Measurements from ENCODE around the gene MAPT. TPM values are rescaled to one million over a fixed set of nuclear protein-coding genes. Genes with fewer than 3 reads are reported as not detected.

MAPT gene
- total RNA-seq, 1 donor from 2014 or later, result 0.88 TPM

DNA sequence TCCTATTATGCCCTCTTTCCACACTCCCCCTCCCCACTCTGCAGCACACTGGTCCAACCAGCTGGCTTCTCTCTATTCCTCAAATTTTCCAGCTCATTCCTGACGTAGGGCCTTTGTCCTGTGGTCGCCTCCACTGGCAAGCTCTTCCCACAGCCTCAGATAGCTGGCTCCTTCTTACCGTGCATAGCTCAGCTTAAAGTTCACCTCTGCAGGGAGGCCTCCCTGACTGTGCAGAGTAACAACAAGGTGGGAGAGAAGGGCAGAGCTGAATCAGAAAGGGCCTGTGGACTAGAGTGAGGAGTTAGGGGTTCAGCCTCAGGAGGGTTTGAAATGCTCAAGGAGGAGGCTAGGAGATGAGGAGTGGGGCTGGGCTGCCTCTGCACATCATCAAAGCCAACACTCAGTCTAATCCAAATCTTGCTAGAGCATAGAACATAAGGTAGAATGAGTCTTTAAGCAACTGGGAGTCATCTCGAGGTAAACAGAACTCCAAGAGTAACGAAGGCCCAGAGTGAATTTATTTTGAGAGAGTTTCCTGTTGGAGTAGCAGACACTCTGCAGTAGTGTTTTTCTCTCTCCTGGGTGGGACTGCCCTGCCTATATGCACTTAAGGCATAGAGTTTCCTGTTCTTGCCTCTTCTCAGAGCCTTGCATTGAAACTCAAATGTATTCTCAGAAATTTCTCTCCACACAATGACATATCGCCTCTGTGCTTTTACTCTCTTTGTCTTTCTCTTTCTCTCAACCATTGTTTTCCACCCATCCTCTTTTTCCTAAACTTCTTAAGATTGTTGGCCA, 30.3 kb upstream of the MAPT start:
- ATAC-seq, result no peak

DNA sequence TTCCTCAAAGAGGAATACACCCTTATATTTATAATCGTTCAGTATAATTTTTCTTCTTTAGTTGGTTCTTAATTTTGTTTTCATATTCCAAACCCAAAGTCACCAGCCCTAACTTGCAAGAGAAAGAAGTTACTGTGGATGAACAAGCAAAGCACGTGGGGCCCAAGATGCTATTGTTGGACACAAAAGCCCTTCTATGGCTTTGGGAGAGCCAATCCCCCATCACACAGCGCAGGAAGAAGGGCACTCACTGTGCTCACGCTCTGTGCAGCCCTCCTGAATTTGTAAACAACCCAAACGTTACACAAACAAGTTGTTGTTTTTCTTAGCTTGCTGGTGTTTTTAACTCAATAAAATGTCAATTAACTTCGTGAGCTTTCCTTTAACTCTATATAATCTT, 27.2 kb upstream of the MAPT start:
- ATAC-seq, result no peak

DNA sequence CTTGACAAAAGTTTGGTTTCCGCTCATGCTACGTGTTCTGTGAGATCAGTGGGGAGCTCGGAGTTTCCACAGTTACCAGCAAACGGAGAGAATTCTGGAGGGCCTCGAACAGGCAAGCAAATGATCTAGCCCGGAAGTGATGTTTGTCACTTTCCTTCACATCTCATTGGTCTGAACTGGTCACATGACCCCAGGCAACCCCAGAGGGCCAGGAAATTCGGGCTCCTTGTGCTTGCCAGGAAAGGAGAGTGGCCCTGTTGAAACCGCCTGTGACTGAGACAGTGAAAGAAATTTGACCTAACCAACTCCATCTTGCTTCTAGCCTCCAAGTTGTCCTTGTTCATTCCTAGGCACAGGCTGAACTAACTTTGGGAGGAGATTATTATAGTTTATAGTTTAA, 26.7 kb upstream of the MAPT start:
- ATAC-seq, result no peak

DNA sequence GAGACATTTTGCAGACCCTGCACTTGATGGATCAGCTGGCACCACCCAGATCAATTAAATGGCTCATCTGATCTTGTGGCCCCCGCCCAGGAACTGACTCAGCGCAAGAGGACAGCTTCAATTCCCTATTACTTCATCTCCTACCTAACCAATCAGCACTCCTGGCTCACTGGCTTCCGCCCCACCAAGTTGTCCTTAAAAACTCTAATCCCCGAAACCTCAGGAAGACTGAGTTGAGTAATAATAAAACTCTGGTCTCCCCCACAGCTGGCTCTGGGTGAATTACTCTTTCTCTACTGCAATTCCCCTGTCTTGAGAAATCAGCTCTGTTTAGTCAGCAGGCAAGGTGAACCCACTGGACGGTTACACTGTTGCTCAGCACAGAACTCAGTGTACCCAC, 26.1 kb upstream of the MAPT start:
- ATAC-seq, result no peak

DNA sequence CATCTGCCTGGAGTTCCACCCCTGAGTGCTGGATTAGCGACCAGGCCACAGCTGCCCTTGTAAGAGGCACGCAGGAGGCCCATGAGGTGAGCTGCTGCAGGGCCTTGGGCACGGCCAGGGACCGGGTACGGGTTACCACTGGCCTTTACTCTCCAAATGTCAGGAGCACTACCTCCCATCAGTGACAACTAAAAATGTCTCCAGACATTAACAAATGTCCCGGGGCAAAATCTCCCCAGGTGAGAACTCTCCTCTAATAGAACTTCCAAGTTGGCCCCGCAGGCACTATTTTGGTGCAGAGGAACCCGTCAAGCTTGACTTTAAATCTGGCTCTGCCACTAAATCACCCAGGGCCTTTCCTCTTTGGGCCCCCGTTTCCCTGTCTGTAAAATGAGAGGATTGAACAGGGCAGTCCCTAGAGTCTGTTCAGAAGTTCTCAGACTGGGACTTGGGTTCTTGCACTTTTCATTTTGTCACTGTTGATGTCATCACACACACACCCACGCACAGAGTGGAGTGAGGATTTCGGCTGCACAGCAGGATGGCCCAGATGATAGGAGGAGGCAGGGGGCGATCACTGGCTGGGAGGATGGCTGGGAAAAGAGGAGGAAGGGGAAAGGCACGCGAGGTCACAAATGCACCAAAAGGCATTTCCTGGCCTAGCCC, 24.5 kb upstream of the MAPT start:
- ATAC-seq, result no peak

DNA sequence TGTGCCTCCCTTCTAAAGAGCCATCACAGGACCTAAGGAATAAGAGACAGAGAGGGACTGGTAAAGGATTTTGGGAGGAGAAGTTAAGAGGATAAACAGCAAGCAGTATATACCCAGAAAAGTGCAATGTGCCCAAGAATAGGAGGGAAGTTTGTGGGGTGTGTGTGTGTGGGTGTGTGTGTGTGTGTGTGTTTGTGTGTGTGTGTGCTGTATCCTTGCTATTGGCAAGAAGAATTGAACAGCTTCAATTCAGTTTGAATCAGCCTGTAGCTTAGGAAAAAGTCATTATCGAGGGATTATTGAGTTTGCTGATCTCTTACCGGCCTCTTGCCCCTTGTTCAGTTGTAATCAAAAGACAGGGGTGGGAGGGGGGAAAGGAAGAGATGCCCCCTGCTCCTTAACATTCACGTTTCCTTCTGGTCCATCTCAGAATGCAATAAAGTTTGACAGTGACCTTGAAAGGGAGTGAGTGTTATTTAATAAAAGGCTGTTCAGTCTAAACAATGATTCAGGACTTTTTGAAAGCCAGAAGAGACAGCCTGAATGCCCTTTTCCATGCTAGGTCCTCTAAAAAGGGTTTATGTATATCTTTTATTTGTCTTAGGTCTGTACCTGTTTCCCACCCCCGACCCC, 23.9 kb upstream of the MAPT start:
- ATAC-seq, result no peak

DNA sequence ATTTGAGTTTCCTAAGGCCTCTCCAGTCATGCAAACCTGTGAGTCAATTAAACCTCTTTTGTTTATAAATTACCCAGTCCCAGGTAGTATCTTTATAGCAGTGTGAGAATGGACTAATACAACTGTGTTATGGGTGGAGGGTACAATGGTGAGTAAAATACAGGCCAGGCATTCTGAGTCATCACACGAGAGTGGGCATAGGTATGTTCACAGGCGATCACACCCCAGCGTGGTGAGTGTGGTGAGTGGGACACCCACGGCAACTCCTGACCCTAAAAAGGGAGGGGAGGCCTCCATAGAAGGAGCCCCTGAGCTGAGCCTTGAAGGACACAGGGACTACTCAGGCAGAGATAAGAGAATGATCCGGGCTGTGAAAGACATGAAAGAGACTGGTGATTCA, 22.6 kb upstream of the MAPT start:
- ATAC-seq, result no peak

DNA sequence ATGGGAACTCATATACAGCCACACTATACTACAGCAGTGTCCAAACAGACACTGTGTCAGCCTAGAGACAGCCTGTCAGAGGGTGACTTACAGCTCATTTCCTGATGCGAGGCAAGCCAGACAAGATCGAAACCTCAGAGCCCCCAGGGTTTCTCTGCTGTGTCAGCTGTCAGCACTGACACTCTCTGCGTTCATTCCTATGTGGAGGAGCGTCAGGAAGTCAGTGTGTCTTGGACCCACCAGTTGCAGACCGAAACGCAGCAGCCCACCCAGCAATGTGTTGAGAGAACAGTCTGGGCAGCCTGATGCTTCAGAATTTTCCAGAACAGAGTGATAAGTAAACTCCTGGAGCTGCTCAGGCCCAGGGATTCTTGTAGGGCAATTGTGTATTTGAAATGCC, 20.6 kb upstream of the MAPT start:
- ATAC-seq, result no peak

DNA sequence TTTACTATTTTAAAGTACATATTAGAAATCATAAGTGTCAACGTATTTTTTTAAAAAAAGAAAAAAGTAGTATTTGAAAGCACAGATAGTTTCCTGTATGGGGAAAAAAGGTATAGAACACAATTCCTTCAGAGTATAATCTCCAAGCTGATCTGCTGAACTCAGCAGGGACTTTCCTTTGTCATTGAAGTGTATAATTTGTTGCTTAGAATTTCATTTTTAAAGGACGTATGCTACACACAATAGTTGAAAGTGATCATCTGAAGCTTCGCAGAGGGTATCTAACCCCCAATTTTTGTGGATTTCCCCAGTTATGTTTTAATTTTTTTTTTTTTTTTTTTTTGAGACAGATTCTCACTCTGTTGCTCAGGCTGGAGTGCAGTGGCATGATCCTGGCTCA, 20.2 kb upstream of the MAPT start:
- ATAC-seq, result no peak

DNA sequence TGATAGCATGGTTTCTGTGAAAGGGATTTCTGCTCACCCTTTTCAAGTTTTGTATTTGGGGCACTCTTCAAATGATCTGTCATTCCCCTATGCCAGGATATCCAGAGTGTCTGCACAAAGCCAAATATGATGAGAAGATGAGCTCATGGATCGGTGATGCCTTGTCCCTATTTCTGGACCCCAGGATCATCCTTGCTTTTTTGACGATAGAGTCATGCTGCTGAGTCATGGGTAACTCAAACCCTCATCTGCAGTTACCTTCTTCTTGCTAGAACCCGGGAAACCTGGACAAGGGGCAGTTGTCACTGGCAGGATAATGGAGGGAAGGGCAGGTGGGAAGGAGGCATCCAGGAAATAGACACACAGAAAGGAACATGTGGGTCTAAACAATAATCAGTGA, 17.8 kb upstream of the MAPT start:
- no peak for ATAC-seq

DNA sequence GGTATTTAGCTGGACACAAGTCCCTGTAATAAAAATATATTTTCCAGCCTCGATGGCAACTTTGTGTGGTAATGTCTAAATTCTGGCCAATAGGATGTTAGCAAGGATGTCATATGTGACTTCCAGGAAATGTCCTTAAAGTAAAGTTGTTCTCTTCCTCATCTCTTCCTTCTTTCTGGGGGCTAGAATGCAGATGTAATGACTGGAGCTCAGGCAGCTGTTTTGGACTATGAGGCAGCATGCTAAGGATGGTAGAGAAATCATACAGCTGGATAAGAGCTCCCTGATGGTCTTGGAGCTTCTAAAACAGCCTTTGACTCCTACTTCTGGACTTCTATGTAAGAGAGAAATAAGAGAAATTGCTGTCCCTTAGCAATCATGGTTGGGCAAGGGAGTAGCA, 16.9 kb upstream of the MAPT start:
- ATAC-seq, result no peak

DNA sequence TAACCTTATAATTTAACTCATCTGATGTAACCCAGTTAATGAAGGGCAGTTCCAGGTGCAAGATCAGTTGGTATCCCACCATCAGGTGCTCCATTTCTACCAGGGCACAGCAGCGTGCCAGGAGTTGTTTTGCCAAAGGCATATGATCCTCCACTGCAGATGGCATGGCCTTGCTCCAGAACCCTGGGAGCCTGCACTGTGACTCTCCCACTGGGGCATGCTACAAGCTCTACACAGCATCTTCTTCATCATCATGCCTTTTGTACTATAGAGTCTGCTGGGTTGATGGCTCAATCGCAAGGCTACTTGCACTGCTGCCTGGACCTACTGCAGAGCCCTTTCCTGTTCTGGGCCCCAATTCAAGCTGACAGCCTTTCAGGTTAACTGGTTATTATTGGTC, 11.3 kb upstream of the MAPT start:
- ATAC-seq, result no peak

DNA sequence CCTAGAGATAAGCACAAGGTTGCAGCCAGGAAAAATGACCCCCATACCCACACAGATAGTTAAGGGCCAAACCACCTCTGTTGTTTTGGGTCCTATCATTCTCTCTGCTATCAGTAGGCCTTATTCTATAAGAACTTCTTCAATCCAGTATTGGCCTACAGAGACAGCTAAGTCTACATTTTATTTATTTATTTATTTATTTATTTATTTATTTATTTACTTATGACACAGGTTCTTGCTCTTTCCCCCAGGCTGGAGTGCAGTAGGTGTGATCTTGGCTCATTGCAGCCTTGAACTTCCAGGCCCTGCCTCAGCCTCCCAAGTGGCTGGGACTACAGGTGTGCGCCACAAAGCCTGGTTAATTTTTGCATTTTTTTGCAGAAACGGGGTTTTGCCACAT, 7.5 kb upstream of the MAPT start:
- no peak for ATAC-seq

DNA sequence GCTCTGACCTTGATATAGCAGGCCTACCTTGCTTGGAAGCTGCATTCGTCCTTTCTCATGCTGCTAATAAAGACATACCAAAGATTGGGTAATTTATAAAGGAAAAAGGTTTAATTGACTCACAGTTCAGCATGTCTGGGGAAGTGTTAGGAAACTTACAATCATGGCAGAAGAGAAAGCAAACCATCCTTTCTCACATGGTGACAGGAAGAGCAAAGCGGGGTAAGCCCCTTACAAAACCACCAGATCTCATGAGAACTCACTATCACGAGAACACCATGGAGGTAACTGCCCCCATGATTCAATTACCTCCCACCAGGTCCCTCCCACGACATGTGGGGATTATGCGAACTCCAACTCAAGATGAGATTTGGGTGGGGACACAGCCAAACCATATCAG, 6.0 kb upstream of the MAPT start:
- no peak for ATAC-seq

DNA sequence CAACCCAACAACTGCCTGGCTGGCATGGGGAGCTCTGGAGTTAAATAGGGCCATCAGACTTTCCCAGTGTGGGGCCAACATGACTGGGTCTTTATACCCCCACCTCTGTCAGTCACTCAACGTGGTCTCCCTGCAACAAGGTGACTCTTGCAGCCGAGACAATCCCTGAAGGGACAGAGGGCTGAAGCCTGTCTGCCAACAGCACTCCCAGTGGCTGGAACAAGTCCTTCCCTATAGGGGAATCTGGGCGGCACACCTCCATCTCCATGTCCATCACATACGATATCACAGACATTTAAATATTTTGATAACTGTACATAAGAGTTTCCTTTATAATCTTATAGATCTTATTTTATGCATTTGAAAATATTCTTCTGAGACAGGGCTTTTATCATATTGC, 4.8 kb upstream of the MAPT start:
- ATAC-seq, result no peak

DNA sequence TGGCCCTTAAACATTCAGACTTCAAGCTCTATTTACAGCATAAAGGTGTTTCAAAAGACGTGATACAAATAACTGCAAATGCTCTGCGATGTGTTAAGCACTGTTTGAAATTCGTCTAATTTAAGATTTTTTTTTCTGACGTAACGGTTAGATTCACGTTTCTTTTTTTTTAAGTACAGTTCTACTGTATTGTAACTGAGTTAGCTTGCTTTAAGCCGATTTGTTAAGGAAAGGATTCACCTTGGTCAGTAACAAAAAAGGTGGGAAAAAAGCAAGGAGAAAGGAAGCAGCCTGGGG, 681 bp upstream of the MAPT start:
- ATAC-seq, result no peak

DNA sequence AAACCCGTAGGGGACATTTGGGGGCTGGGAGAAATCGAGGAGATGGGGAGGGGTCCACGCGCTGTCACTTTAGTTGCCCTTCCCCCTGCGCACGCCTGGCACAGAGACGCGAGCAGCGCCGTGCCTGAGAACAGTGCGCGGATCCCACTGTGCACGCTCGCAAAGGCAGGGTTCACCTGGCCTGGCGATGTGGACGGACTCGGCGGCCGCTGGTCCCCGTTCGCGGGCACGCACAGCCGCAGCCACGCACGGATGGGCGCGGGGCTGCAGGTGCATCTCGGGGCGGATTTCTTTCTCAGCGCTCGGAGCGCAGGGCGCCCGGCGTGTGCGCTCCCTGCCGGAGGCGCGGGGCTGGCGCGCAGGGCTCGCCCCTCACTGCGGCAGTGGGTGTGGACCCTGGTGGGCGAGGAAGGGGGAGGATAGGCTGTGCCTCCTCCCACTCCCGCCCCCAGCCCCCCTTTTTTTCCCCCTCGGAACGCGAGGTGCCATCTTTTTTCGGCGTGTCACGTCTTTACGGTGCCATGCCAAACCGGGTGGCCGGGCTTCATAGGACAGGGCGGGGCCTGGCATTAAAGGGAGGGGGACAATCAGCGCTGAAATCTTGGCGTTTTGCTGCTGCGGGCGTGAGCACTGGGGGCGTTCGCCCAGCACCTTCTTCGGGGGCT, 1.1 kb downstream of the MAPT start:
- ATAC-seq, result no peak

DNA sequence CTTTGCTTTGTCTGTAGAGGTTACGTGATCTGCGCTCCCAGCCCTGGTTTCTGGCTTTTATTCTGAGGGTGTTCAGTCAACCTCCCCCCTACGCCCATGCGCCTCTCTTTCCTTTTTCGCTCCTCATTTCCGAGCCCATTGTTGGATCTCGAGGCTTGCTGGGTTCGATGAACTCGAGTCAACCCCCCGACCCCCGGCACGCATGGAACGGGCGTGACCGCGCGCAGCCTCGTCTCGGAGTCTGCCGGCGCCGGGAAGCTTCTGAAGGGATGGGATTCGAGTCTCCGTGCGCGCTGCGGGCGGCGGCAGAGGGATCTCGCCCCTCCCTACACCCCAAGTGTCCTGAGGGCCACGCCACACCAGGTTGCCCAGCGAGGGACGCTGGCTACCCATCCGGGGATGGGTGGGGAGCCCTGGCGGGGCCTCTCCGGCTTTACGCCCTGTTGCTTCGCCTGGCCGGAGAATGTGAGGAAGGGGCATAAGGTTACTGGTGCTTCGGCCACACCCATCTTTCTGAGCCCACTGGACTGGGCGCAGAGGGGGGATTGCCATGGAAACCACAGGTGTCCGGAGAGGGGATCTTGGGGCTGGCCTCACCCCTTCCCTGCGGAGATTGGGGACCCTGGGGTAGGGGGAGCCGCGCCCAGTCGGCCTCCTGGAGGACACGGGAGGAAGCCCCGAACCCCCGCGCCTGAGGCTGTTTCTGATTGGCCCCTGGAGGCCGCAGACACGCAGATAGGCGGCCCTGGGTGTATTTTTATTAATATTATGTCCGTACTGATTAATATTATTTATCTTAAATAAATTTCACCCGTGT, 1.8 kb downstream of the MAPT start:
- ATAC-seq, result no peak

DNA sequence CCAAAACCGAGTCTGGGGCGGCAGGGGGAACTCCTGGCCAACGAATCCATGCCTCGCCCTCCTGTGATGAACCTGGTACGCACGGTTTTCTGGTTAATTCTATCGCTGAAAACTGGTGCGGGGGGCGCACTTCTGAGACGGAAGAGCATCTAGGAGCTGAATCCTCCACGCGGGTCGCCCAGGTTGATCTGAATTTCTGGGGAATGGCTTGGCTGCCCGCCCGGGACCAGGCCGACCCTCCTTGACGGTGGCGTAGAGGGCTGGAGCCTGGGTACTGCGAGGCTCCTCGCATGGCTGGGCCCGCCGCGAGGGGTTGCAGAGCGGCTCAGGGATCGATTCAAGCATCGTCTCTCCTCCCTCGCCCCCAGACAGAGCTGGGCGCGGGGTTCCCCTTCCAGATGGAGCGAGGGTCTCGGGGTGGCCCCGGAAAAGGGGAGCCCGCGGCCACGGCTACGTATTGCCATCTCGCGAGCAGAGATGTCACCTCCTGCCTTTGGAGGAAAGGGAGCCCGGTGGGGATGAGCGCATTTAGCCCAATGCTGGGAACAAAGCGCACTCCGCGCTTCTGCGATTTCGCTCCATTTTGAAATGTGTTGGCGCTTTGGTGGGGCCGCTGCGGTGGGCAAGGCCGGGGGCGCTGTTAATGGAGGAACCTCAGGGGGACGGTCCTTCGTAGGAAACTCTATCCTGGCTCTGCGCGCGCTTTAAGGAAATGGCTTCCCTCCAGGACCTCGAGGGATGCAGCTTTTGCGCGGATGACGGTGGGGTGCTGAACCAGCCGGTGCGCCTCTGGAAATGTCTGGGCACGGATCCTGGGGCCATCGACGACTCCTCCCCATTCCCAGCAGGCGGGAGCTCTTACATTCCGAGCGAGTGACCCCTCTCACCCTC, 2.7 kb downstream of the MAPT start:
- ATAC-seq, result no peak

DNA sequence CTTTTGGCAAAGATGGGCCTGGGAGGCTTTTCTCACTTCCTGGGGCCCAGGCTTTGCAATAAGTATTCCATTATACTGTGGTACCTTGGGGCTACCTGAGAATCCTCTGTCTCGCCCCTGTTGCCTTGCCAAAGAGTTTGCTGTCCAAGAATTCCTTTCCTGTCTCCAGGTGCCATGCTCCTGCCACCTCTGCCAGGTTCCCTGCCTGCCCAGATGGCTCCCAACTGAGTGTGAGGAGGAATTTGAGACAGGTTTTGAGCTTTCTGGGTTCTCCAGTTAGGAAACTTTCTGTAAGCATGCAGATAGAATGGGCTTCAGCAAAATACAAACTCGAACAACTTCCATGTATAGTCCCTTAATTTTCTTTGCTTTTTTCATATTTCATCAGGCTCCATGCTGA, 5.8 kb downstream of the MAPT start:
- no peak for ATAC-seq

DNA sequence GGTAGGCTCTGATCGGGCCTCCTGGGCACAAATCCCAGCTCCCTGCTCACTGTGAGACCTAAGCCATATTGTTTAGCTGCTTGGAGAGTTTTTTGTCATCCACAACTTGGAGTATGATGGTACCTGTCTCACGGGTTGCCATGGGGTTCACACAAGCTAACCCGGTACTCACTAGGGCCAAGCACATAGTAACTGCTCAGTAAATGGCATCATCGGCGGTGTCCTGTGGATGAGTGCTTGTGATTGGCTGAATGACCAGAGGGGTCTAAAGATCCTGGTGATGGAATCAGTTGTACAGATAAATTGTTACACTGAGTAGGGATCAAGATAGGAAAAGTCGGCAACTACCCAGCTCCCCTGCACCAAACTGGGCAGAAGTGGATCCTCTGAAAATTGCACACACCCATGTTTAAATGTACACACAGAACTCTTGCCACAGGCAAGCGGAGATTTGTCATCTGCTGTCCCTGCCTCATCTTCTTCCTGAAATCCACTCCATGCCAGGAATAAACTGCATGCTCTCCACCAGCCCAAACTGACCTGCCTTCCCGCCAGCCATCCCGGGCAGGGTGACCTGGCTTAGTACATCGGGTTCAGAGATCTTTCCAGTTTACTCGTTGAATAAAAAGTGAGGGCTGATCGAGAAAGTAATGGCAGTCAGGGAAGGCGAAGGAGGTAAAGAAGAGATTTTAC, 6.5 kb downstream of the MAPT start:
- ATAC-seq, result no peak
